GM06990 (cell line): Measurements from ENCODE around the gene AIPL1.

ENCODE experiments used
- DNase-seq: peaks from one replicate; pipeline ENCODE4 v3.0.0-alpha.2; 2011; ENCODE audit not compliant: insufficient read length; ENCODE audit errors: extremely low read depth
- H3K27me3 ChIP-seq: replicated peaks from 2 replicates; pipeline ENCODE4 v1.6.0; 2011; ENCODE audit warnings: low read length; ENCODE audit not compliant: control insufficient read depth, insufficient read depth
- H3K36me3 ChIP-seq: 2 replicates; pipeline ENCODE4 v1.5.1; 2011; ENCODE audit warnings: low read length; ENCODE audit not compliant: control insufficient read depth, insufficient read depth
- H3K4me3 ChIP-seq: replicated peaks from 2 replicates; pipeline ENCODE4 v1.5.1; 2011; ENCODE audit warnings: low read depth, mild to moderate bottlenecking, control low read depth, low read length
- CTCF ChIP-seq: IDR thresholded peaks from 2 replicates; pipeline ENCODE4 v1.5.1; 2011; ENCODE audit warnings: low read length, control low read depth, mild to moderate bottlenecking, inconsistent platforms; ENCODE audit not compliant: insufficient read depth, poor library complexity, severe bottlenecking

The AIPL1 gene

GRCh38 chr17:6458460-6458950, 23.6 kb upstream of the AIPL1 start:
- Histone ChIP-seq H3K36me3 (no peaks in the 10 kb centered on the region), H3K4me3 (no peak overlapping the region), H3K27me3 (no peaks in the 10 kb centered on the region; the same call in 1 of the 2 replicates)
- no peak for TF ChIP-seq CTCF
- no peak for DNase-seq

- no peaks in the 10 kb centered on the region; the same call in 1 of the 2 replicates for H3K27me3 ChIP-seq
- TF ChIP-seq CTCF: no peak
- no peak for DNase-seq
- H3K4me3 ChIP-seq: no peak overlapping the region
- H3K36me3 ChIP-seq: no peaks in the 10 kb centered on the region
Observed at GRCh38 chr17:6457688-6458459, 23.0 kb upstream of the AIPL1 start.

- no peak for TF ChIP-seq CTCF
- no peak for DNase-seq
Observed at GRCh38 chr17:6456914-6457687, 22.2 kb upstream of the AIPL1 start.

GRCh38 chr17:6456321-6456720, 21.4 kb upstream of the AIPL1 start:
- Histone ChIP-seq H3K36me3 (no peaks in the 10 kb centered on the region), H3K27me3 (no peaks in the 10 kb centered on the region; the same call in 1 of the 2 replicates), H3K4me3 (no peak overlapping the region)
- no peak for DNase-seq
- TF ChIP-seq CTCF: no peak

More at GRCh38 chr17:6456914-6457687, 22.2 kb upstream of the AIPL1 start:
- Histone ChIP-seq H3K4me3 (no peak overlapping the region), H3K27me3 (no peaks in the 10 kb centered on the region; the same call in 1 of the 2 replicates), H3K36me3 (no peaks in the 10 kb centered on the region)

GRCh38 chr17:6455321-6455705, 20.4 kb upstream of the AIPL1 start:
- no peak for TF ChIP-seq CTCF

More at GRCh38 chr17:6455321-6455705, 20.4 kb upstream of the AIPL1 start:
- DNase-seq: peak; percentile 59
- H3K4me3 ChIP-seq: peak overlapping the region; percentile 21; the same call in 1 of the 2 replicates
- no peaks in the 10 kb centered on the region; the same call in 1 of the 2 replicates for H3K27me3 ChIP-seq
- no peaks in the 10 kb centered on the region for H3K36me3 ChIP-seq
